Measurements from ENCODE around the gene B3GAT1.

DNA sequence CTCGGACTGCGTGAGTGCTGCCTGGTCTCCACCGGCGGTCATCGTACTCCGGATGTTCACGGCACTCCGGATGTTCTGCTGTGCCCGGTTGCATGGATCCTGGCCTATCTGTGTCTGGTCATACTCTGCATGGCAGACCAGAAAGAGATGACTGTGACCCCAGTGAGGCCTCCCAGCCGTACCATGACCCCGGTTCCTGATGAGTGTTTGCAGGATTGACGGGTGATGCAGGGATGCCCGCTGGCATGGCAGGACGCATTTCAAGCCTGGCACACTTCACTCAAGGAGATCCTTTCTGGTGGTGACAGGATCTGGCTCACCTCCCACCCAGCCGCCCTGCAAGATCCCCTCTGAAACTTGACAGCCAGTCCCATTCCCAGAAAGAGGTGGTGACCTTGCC is 74.0 kb downstream of the B3GAT1 start:
- TF ChIP-seq, protein P1, sequence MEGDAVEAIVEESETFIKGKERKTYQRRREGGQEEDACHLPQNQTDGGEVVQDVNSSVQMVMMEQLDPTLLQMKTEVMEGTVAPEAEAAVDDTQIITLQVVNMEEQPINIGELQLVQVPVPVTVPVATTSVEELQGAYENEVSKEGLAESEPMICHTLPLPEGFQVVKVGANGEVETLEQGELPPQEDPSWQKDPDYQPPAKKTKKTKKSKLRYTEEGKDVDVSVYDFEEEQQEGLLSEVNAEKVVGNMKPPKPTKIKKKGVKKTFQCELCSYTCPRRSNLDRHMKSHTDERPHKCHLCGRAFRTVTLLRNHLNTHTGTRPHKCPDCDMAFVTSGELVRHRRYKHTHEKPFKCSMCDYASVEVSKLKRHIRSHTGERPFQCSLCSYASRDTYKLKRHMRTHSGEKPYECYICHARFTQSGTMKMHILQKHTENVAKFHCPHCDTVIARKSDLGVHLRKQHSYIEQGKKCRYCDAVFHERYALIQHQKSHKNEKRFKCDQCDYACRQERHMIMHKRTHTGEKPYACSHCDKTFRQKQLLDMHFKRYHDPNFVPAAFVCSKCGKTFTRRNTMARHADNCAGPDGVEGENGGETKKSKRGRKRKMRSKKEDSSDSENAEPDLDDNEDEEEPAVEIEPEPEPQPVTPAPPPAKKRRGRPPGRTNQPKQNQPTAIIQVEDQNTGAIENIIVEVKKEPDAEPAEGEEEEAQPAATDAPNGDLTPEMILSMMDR (conservative IDR thresholded peaks at IDR 0.05 in 1 of 2, IDR thresholded peaks at IDR 0.05 in 1 of 2; ENCODE audit: low read depth in 1 of 2, low read length in 2 of 2), result no peak
- TF ChIP-seq EZH2 (IDR thresholded peaks at IDR 0.05; ENCODE audit: low read length, missing control alignments), result no peak

All from fibroblast of lung (primary cell).